Renal cortex interstitium (tissue), 11 donors: ENCODE data around the gene TECTB. TPM values are rescaled to one million over a fixed set of nuclear protein-coding genes. Genes with fewer than 3 reads are reported as not detected.

Source experiments
- DNase-seq, 11 donors: peaks; one replicate each; pipeline ENCODE4 v3.0.0-alpha.2; 2013; ENCODE audit warnings: low read depth in 9 of 11, low spot score in 4 of 11; ENCODE audit errors: extremely low read depth in 1 of 11
- polyA plus RNA-seq, 3 donors: library from polyadenylated mRNA; unstranded; fragments of 120-200 nt; gene quantifications; one replicate each; pipeline ENCODE4 v1.2.1, GENCODE V29; 2013; ENCODE audit not compliant: insufficient read length in 3 of 3

TECTB gene
- polyA plus RNA-seq, 3 donors: not detected

GRCh38 chr10:112299456-112299855, 16.3 kb downstream of the TECTB start:
- DNase-seq: no peak

DNA sequence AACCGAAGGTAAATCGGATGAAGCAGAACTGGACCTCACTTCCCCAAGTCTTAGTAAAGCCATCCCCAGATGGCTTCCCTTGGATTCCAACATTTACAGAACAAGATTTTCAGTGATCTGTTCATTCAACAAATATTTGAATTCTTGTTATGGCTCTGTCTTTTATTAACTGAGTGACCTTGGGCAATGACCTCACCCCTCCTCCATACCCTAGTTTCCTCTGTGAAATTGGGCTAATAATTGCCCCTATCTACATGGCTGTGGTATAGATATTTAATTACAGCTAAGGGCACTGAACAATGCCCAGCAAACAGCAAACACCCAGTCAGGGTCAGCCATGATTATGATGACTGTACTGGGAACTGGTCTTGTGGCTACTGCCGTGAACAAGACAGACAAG, 19.1 kb downstream of the TECTB start:
- DNase-seq: no peak

- no peak for DNase-seq
Observed at GRCh38 chr10:112303528-112303927, 20.3 kb downstream of the TECTB start.

DNA sequence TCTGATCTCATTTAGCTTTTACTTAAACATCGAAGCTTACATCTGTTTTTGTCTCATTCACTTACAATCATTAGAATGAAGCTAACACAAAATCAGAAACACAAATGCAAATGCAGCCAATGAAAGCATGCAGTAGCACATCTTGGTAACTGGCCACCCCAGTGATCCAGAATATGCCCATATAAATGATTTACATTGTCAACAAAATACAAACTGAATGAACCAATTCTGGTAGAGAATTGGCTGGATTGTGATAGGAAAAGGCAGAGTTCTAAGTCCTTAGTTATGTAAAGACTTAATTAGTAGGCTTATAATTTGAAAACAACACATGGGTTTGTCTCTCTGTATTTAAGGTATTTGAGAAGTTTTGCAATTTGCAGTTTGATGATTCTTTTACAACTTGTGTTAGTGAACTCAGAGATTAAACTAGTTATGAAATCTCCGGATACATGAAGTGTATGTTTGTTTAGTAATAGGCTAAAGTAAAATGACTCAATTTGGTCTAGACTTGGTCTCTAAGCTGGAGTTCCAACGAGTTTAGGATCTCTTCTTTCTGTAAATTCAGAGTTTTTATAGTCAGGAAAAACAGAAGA, 21.2 kb downstream of the TECTB start:
- no peak for DNase-seq

DNA sequence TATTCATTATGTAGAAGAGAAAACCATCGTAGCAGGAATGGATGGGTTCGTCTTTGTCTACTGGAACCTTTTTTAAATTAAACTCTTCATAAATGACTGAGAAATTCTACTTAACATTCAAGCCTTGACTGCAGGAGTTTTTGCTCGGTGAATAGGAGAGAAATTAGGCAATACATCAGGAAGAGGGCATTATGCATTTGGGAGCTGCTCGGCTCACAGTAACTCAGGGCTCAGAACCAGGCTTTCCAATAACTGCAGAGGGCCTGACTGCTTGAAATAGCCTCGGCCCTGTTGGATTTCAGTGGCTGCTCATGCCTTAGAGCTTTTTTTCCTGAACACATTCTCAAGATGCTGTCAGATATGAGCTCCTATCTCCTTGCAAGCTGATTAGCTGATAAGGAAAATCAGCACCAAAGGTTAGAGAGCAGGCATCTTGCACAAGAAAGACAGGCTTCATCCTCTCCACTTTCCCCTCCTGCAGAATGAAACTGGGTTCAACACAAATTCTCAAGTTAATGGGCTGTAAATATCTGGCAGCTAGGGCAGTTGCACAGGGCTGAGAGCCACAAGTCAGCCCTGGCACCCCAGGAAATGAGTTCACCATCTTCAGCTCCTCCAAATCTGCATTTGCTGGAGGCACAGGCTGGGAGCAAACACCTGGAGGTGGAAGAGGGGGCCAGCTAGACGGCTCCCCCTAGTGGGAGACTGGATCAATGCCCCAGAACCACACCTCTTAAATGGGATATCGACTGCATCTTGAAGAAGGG, 24.3 kb downstream of the TECTB start:
- peak in 2 of 11 donors; percentile 8 to 13 for DNase-seq

DNA sequence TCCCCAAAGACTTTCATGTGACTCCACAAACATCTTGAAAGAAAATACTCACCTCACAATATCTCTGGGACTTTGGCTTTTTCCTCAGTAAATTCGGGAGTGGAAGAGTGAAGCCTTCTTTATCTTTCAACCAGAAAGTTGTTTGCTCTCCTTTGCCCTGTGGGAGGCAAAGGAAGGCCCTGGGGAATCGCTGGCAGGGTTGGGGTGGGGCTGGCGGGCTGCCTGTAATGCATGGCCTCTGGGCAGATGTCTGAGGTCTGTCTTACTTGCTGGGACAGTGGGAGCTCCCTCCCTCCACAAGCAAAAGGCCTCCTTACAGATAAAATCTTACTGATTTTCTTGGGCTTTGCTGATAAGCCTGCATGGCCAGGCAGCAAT, 24.9 kb downstream of the TECTB start:
- DNase-seq: no peak

DNA sequence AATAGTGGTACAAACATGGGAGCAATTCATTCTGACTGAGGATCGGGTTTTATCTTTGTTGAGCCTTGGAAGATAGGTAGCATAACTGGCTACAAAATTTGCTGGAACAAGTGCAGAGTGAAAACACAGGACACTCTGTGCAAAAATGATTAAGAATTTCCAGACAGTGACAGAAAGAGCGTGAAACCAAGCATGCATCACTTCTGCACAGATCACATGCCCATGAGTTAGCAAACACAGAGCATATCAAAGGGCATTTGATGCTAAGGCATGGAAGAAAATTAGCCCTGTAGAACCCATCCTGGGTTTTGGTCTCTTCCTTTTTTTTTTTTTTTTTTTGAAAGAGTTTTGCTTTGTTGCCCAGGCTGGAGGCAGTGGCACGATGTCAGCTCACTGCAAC, 28.3 kb downstream of the TECTB start:
- DNase-seq: no peak

DNA sequence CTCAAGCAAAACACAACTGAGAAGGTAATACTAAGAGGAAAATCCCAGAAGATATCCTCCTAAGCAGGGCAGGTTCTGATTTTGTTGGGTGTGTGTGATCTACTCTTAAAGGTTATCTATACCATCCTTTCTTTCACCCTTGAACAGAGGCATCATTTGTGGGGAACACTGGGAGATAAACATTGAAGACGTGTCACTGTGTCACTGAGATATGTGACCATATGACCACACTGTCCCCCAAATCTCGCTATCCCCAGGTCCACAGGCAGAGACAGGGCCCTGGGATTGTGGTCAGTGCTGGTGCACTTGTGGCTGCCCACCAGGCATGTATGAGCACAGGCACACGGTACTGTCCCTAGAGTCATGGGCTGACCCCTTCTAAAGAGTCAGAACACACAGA, 30.0 kb downstream of the TECTB start:
- no peak for DNase-seq

DNA sequence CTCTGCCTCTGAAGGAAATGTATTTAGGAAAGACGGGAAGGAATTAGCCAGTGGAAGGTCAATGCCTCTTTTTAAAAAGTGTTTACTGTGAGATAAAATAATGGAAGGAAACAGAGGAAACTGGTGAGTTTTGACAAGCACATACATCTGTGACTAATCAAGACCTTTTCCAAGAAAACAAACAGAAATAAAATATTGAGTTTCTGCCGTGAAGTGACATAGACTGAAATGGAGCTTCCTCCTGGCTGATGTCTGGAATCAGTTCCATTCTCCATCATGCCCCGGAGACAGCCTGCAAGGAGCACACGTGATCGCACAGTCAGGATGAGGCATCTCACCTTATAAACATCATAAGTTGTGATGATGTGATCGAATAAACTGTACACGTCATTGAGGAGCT, 30.7 kb downstream of the TECTB start:
- DNase-seq: no peak

GRCh38 chr10:112314822-112315474, 31.7 kb downstream of the TECTB start:
- DNase-seq: peak; percentile 33 to 83 (median 64)

- no peak for DNase-seq
Observed at GRCh38 chr10:112327678-112328077, 44.5 kb downstream of the TECTB start.

DNA sequence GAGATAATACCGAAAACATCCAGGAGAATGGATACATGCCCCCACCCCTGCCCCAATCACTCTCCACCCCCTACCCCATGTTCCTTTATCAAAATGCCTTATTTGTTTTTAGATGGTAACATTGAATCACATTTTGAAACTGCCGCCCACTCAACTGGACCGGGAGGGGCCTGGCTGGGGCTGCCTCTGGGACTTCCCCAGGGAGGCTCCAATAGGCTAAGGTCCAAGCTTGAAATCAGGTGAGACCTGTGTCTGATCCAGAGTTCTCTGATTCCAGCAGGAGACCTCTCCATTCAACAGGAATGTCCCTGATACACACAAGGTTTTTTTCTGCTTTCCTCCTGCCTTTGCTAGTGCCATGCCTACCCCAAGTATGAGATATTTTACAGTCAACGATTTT, 47.0 kb downstream of the TECTB start:
- DNase-seq: no peak

DNA sequence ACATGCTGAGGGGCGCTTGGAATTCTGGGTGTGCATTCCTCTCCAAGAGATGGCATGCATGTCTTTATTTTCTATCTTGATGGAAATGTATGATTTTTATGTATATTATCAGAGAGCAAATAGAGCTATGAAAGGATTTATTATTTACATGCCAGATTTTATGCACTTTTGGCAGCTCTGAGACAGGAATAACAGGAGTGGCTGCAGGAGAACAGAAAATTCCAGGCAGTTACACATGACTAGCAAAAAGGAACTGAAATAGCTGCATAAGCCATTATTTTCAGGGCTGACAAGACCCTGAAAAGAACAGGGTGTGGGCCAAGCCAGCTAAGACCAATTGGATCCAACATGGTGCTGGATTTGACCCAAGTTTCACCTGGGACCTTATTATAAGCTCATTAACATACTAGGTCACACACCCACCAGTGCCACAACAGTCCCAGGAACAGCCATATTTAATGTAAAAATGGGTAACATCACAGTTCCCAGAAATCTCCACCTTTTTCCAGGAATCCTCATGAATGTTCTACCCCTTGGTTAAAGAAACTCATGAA, 47.5 kb downstream of the TECTB start:
- no peak for DNase-seq

DNA sequence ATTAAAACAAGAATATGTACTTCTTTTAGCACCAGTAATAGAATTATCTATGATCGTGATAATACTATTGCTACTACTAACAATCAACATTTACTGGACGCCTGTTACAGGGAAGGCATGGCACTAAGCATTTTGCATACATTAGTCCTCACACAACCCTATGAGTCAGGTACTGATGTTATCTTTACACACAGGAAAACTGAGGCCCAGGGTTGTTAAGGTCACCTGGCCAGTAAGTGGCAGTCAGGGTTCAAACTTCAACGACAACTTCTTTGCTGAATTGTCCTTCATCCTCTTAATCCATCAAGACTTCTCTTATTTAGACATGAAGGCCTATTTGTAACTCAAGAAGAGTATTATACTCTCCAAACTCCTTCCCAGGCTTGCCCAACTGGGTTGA, 48.8 kb downstream of the TECTB start:
- DNase-seq: no peak

- no peak for DNase-seq
Observed at GRCh38 chr10:112332509-112333228, 49.5 kb downstream of the TECTB start.

DNA sequence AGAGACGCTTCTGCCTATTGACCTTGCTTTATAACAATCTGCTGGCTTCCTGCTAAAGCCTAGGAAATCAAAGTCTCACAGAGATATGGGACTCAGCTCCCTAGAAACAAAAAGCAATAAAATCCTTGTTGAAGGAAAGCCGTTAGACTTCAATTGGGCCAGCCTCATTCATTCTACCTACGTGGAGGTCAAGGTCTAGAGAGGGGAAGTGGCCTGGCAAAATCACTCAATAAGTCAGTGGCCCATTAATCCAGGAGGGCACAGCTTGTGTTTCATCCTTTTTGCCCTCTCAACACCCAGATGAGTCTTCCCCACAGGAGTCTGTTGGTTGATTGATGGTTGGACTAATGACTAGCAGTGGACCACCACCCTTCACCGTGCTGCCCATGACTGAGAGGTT, 50.3 kb downstream of the TECTB start:
- no peak for DNase-seq

DNA sequence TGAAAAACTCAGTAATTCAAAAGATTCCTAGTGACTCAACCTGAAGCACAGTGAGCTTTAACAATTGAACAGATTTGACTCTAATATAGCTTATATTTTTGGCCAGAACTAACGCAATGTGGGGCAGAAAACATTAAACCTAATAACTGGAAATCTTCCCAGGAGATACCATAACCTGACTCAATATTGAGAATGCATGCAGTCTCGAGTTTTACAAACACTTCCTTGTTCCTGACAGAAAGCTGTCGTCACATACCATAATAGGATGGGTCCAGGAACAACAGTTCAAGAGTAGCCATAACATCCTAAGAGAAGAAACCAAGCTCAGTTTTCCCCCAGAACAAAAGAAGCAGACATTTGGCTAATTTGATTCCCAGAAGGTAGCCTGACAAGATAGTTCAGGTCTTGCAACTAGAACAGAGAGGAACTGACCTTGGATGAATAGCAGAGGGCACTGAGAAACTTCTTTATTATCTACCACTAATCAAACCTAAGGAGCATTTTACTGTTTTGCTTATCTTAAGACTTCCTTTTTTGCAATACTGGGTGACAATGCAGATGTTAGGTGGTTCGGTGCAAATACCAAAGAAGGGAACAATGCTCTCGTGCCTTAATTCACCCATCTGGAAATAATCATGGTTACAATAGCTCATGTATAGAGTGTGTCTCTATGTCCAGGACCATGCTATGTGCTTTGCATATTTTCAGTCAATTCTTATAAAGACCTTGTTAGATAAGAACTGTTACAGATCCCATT, 52.1 kb downstream of the TECTB start:
- no peak for DNase-seq

- DNase-seq: no peak
Observed at GRCh38 chr10:112335868-112336265, 52.7 kb downstream of the TECTB start.
